ENCODE measurements around the gene B3GALT6. TPM values are rescaled to one million over a fixed set of nuclear protein-coding genes. Genes with fewer than 3 reads are reported as not detected.
A peak's percentile ranks its signal among the peaks of the same experiment; 100 is the strongest.

B3GALT6 gene
- total and polyA plus RNA-seq, 2 donors (not counting 1 experiment from before 2014, with no cell fraction given): 17.9 to 19.3 TPM

DNA sequence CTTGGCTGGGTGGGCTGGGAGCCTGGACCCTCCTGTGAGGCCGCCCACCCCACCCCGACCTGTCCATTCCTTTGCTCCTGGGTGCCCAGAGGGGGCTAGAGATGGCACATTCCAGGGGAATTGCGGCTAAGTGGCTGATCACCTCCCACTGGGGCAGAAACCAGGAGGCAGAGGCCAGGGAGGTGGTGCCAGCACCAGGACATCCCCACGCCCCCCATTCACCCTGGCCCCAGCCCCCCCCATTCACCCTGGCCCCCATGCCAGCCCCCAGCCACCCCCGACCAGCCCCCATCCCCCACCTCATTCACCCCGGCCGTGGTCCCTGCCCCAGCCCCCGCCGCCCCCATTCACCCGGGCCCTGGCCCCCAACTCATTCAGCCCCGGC, 8.3 kb downstream of the B3GALT6 start:
- H2AFZ ChIP-seq (ENCODE audit: low read length): no peak overlapping the region
- H3K79me2 ChIP-seq (ENCODE audit: control insufficient read depth, insufficient read depth, low read length): no peaks in the 10 kb centered on the region
- no peaks in the 10 kb centered on the region for H3K27me3 ChIP-seq (ENCODE audit: control insufficient read depth, insufficient read depth, low read length)
- H3K4me3 ChIP-seq (replicated peaks in 1 of 4; ENCODE audit: control extremely low read depth in 1 of 4, insufficient read depth in 1 of 4, low read depth in 3 of 4, low read length in 4 of 4): no peak overlapping the region
- no peak overlapping the region for H3K27ac ChIP-seq (ENCODE audit: insufficient read depth, low read length)
- no peak overlapping the region for H3K9ac ChIP-seq (ENCODE audit: insufficient read depth, low read length)
- TF ChIP-seq EZH2 (IDR thresholded peaks at IDR 0.05; ENCODE audit: low read length, missing control alignments): no peak
- TF ChIP-seq, protein P1, sequence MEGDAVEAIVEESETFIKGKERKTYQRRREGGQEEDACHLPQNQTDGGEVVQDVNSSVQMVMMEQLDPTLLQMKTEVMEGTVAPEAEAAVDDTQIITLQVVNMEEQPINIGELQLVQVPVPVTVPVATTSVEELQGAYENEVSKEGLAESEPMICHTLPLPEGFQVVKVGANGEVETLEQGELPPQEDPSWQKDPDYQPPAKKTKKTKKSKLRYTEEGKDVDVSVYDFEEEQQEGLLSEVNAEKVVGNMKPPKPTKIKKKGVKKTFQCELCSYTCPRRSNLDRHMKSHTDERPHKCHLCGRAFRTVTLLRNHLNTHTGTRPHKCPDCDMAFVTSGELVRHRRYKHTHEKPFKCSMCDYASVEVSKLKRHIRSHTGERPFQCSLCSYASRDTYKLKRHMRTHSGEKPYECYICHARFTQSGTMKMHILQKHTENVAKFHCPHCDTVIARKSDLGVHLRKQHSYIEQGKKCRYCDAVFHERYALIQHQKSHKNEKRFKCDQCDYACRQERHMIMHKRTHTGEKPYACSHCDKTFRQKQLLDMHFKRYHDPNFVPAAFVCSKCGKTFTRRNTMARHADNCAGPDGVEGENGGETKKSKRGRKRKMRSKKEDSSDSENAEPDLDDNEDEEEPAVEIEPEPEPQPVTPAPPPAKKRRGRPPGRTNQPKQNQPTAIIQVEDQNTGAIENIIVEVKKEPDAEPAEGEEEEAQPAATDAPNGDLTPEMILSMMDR (conservative IDR thresholded peaks at IDR 0.05 in 1 of 2, IDR thresholded peaks at IDR 0.05 in 1 of 2; ENCODE audit: low read depth in 1 of 2, low read length in 2 of 2): no peak
- no peaks in the 10 kb centered on the region for H3K9me3 ChIP-seq (ENCODE audit: control insufficient read depth, insufficient read depth, low read depth, low read length)
- DNase-seq (ENCODE audit: low read depth in 2 of 2): no peak
- H3K4me2 ChIP-seq (ENCODE audit: extremely low read depth, insufficient read depth, low read length): no peak overlapping the region
- no peaks in the 10 kb centered on the region for H3K36me3 ChIP-seq (ENCODE audit: control insufficient read depth, insufficient read depth, low read length)
- no peaks in the 10 kb centered on the region for H4K20me1 ChIP-seq (ENCODE audit: control insufficient read depth, extremely low read depth, insufficient read depth, low read length)
- peaks cover 6% of the 10 kb centered on the region for H3K4me1 ChIP-seq (ENCODE audit: control insufficient read depth, extremely low read depth, insufficient read depth, low read length)

DNA sequence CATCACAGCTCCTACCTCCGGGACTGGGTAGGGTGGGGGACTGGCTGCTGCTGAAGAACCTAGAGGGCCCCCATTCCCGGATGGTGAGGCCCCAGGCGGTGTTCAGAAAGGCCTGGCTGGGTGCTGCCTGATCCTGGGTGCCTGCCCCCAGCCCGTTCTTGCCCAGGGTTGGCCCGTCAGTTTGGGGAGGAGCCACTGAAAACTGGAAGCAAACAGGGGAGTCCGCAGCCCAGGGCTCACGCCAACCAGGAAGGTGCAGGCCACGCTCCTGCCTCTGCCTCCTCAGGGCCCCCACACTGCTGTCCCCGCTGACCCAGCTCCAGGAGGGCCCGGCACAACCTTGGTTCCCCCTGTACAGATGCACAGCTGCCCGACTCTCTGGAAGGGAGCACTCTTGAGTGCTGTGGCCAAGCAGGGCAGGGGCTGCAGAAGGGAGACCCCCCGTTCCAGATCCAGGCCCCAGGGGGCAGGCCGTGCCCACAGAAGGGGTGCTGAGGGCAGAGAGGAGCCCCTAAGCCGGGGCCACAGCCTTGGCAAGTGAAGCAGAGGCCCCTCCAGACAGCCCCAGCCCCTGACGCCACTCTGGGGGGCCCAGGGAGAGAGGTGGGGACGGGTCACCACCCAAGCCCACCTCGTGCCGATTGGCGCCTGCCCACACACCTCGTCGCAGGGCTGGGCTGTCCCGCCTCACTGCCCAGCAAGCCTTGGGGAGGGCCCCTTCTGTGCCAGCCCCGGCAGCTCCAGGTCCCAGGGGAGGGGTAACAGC, 9.0 kb downstream of the B3GALT6 start:
- no peaks in the 10 kb centered on the region for H4K20me1 ChIP-seq (ENCODE audit: control insufficient read depth, extremely low read depth, insufficient read depth, low read length)
- DNase-seq (ENCODE audit: low read depth in 2 of 2): peak in 1 of 2 donors; percentile 20
- H3K4me3 ChIP-seq (replicated peaks in 1 of 4; ENCODE audit: control extremely low read depth in 1 of 4, insufficient read depth in 1 of 4, low read depth in 3 of 4, low read length in 4 of 4): no peak overlapping the region
- TF ChIP-seq, protein P1 (conservative IDR thresholded peaks at IDR 0.05 in 1 of 2, IDR thresholded peaks at IDR 0.05 in 1 of 2; ENCODE audit: low read depth in 1 of 2, low read length in 2 of 2): no peak
- no peak for TF ChIP-seq EZH2 (IDR thresholded peaks at IDR 0.05; ENCODE audit: low read length, missing control alignments)
- H3K79me2 ChIP-seq (ENCODE audit: control insufficient read depth, insufficient read depth, low read length): no peaks in the 10 kb centered on the region
- H3K27me3 ChIP-seq (ENCODE audit: control insufficient read depth, insufficient read depth, low read length): no peaks in the 10 kb centered on the region
- no peaks in the 10 kb centered on the region for H3K36me3 ChIP-seq (ENCODE audit: control insufficient read depth, insufficient read depth, low read length)
- H3K27ac ChIP-seq (ENCODE audit: insufficient read depth, low read length): no peak overlapping the region
- no peak overlapping the region for H2AFZ ChIP-seq (ENCODE audit: low read length)
- H3K4me2 ChIP-seq (ENCODE audit: extremely low read depth, insufficient read depth, low read length): peak overlapping the region; percentile 5
- H3K9ac ChIP-seq (ENCODE audit: insufficient read depth, low read length): no peak overlapping the region
- H3K4me1 ChIP-seq (ENCODE audit: control insufficient read depth, extremely low read depth, insufficient read depth, low read length): peaks cover 6% of the 10 kb centered on the region
- H3K9me3 ChIP-seq (ENCODE audit: control insufficient read depth, insufficient read depth, low read depth, low read length): no peaks in the 10 kb centered on the region

DNA sequence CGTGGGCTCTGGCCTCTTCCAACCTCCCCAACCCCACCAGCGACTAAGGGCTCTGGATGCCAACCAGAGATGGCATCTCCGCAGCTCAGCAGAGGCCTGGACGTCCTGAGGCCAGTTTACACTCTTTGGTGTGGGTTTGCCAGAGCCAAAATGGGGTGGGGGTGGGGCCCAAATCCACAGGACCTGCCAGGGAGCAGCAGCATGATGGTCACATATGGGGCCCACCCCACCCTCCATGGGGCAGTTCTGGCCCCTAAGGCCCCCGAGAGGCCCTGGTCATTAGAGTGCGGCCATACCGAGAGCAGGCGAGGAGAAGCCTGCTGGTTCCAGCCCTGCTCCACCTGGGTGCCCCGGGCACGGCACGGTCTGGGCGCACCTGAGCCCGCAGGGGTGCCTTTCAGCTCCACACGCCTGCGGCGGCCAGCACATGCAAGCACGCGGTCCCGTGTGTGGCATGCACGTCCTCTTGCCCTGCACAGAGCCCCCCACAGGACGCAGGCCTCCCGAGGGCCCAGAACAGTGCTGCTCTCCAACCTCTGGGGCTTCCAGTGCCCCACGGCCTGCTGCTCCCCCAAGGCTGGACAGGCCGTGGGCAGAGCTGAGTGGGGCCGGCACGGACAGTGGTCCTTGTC, 9.7 kb downstream of the B3GALT6 start:
- Histone ChIP-seq H3K4me1 (ENCODE audit: control insufficient read depth, extremely low read depth, insufficient read depth, low read length) (peaks cover 5% of the 10 kb centered on the region), H3K36me3 (ENCODE audit: control insufficient read depth, insufficient read depth, low read length) (no peaks in the 10 kb centered on the region), H3K9me3 (ENCODE audit: control insufficient read depth, insufficient read depth, low read depth, low read length) (no peaks in the 10 kb centered on the region), H3K9ac (ENCODE audit: insufficient read depth, low read length) (no peak overlapping the region), H3K27ac (ENCODE audit: insufficient read depth, low read length) (no peak overlapping the region), H3K79me2 (ENCODE audit: control insufficient read depth, insufficient read depth, low read length) (no peaks in the 10 kb centered on the region), H3K4me3 (replicated peaks in 1 of 4; ENCODE audit: control extremely low read depth in 1 of 4, insufficient read depth in 1 of 4, low read depth in 3 of 4, low read length in 4 of 4) (no peak overlapping the region), H4K20me1 (ENCODE audit: control insufficient read depth, extremely low read depth, insufficient read depth, low read length) (no peaks in the 10 kb centered on the region), H2AFZ (ENCODE audit: low read length) (no peak overlapping the region), H3K27me3 (ENCODE audit: control insufficient read depth, insufficient read depth, low read length) (no peaks in the 10 kb centered on the region), H3K4me2 (ENCODE audit: extremely low read depth, insufficient read depth, low read length) (no peak overlapping the region)
- TF ChIP-seq EZH2 (IDR thresholded peaks at IDR 0.05; ENCODE audit: low read length, missing control alignments): no peak
- TF ChIP-seq, protein P1 (conservative IDR thresholded peaks at IDR 0.05 in 1 of 2, IDR thresholded peaks at IDR 0.05 in 1 of 2; ENCODE audit: low read depth in 1 of 2, low read length in 2 of 2): no peak
- DNase-seq (ENCODE audit: low read depth in 2 of 2): no peak

Data from fibroblast of lung (primary cell).